Trophoblast cell (in vitro differentiated cells and primary cell): Measurements from ENCODE around the gene RTKN.
A peak's percentile ranks its signal among the peaks of the same experiment; 100 is the strongest.

Source experiments
- DNase-seq, 2 donors: peaks; one replicate each; pipeline ENCODE4 v3.0.0-alpha.2; 2016
- H2AFZ ChIP-seq: 2 replicates; pipeline ENCODE4 v1.6.1; 2013; ENCODE audit warnings: low read length, moderate library complexity, mild to moderate bottlenecking; ENCODE audit not compliant: insufficient read depth, poor library complexity
- H2AK5ac ChIP-seq: 2 replicates; pipeline ENCODE4 v1.6.1; 2013; ENCODE audit warnings: mild to moderate bottlenecking, low read length
- H2BK120ac ChIP-seq: 2 replicates; pipeline ENCODE4 v1.6.1; 2013; ENCODE audit warnings: low read length, mild to moderate bottlenecking, moderate library complexity; ENCODE audit not compliant: insufficient read depth, poor library complexity
- H2BK12ac ChIP-seq: 2 replicates; pipeline ENCODE4 v1.6.1; 2013; ENCODE audit warnings: mild to moderate bottlenecking, low read length, moderate library complexity
- H2BK5ac ChIP-seq: 2 replicates; pipeline ENCODE4 v1.6.1; 2013; ENCODE audit warnings: low read length, low read depth, moderate library complexity, mild to moderate bottlenecking; ENCODE audit not compliant: poor library complexity
- H3K14ac ChIP-seq: 2 replicates; pipeline ENCODE4 v1.6.1; 2013; ENCODE audit warnings: mild to moderate bottlenecking, low read length
- H3K18ac ChIP-seq: 2 replicates; pipeline ENCODE4 v1.6.1; 2013; ENCODE audit warnings: mild to moderate bottlenecking, low read length
- H3K23ac ChIP-seq: 2 replicates; pipeline ENCODE4 v1.6.1; 2013; ENCODE audit warnings: low read length
- H3K27ac ChIP-seq: 2 replicates; pipeline ENCODE4 v1.5.1; 2013; ENCODE audit warnings: low read depth, mild to moderate bottlenecking, inconsistent platforms, low read length, moderate library complexity
- H3K27me3 ChIP-seq: 2 replicates; pipeline ENCODE4 v1.6.1; 2013; ENCODE audit warnings: inconsistent platforms, mild to moderate bottlenecking, low read length, moderate library complexity; ENCODE audit not compliant: insufficient read depth
- H3K36me3 ChIP-seq, 2 experiments: 1 replicate in 1 of 2; 2 replicates in 1 of 2; pipeline ENCODE4 v1.6.1; 2013; ENCODE audit warnings: low read length in 2 of 2, mild to moderate bottlenecking in 2 of 2, moderate library complexity in 1 of 2; ENCODE audit not compliant: insufficient read depth in 2 of 2, control insufficient read depth in 1 of 2
- H3K4ac ChIP-seq: 2 replicates; pipeline ENCODE4 v1.6.1; 2013; ENCODE audit warnings: low read depth, mild to moderate bottlenecking, low read length, moderate library complexity
- H3K4me1 ChIP-seq, 2 experiments: 1 replicate in 1 of 2; 2 replicates in 1 of 2; pipeline ENCODE4 v1.6.1; 2013; ENCODE audit warnings: low read length in 2 of 2, mild to moderate bottlenecking in 2 of 2, moderate library complexity in 1 of 2; ENCODE audit not compliant: insufficient read depth in 2 of 2, control insufficient read depth in 1 of 2
- H3K4me2 ChIP-seq: 2 replicates; pipeline ENCODE4 v1.6.1; 2013; ENCODE audit warnings: inconsistent platforms, mild to moderate bottlenecking, low read length, moderate library complexity
- H3K4me3 ChIP-seq: 2 replicates; pipeline ENCODE4 v1.5.1; 2013; ENCODE audit warnings: mild to moderate bottlenecking, low read depth, low read length, inconsistent platforms
- H3K79me1 ChIP-seq: one replicate; pipeline ENCODE4 v1.6.1; 2013; ENCODE audit warnings: low read length
- H3K79me2 ChIP-seq: 2 replicates; pipeline ENCODE4 v1.6.1; 2013; ENCODE audit warnings: low read length, mild to moderate bottlenecking; ENCODE audit not compliant: control insufficient read depth, insufficient read depth, poor library complexity
- H3K9ac ChIP-seq: 2 replicates; pipeline ENCODE4 v1.6.1; 2013; ENCODE audit warnings: mild to moderate bottlenecking, low read length
- H3K9me3 ChIP-seq: 2 replicates; pipeline ENCODE4 v1.6.1; 2013; ENCODE audit warnings: low read depth, mild to moderate bottlenecking, control low read depth, inconsistent platforms, low read length; ENCODE audit not compliant: insufficient read depth
- H4K12ac ChIP-seq: 2 replicates; pipeline ENCODE4 v1.6.1; 2013; ENCODE audit warnings: low read depth, mild to moderate bottlenecking, low read length, moderate library complexity
- H4K8ac ChIP-seq: 2 replicates; pipeline ENCODE4 v1.6.1; 2013; ENCODE audit warnings: low read depth, mild to moderate bottlenecking, low read length, moderate library complexity
- H4K91ac ChIP-seq: one replicate; pipeline ENCODE4 v1.6.1; 2013; ENCODE audit warnings: low read depth, mild to moderate bottlenecking, low read length, moderate library complexity
- WGBS: extraction: QIAGEN DNeasy Blood & Tissue Kit; methylation state at CpG from one replicate; pipeline ENCODE4 v1.1.7; 2013; ENCODE audit warnings: missing lambda C conversion rate; ENCODE audit not compliant: insufficient read length, insufficient coverage; ENCODE audit errors: extremely low coverage; 5-methylcytosine and 5-hydroxymethylcytosine counted together

Gene RTKN

DNA sequence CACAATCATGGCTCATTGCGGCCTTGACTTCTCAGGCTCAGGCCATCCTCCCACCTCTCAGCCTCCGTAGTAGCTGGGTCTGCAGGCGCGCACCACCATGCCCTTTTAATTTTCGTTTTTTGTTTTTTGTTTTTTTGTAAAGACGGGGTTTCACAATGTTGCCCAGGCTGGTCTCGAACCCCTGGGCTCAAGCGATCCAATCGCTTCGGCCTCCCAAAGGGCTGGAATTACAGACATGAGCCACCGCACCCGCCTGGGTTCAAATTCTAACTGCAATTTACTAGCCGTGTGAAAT lies 49.3 kb downstream of the RTKN start:
- WGBS = no CpG with 5 or more reads among the region's 13 CpGs
- Histone ChIP-seq H3K27me3 (no peaks in the 10 kb centered on the region), H3K9me3 (no peaks in the 10 kb centered on the region)

DNA sequence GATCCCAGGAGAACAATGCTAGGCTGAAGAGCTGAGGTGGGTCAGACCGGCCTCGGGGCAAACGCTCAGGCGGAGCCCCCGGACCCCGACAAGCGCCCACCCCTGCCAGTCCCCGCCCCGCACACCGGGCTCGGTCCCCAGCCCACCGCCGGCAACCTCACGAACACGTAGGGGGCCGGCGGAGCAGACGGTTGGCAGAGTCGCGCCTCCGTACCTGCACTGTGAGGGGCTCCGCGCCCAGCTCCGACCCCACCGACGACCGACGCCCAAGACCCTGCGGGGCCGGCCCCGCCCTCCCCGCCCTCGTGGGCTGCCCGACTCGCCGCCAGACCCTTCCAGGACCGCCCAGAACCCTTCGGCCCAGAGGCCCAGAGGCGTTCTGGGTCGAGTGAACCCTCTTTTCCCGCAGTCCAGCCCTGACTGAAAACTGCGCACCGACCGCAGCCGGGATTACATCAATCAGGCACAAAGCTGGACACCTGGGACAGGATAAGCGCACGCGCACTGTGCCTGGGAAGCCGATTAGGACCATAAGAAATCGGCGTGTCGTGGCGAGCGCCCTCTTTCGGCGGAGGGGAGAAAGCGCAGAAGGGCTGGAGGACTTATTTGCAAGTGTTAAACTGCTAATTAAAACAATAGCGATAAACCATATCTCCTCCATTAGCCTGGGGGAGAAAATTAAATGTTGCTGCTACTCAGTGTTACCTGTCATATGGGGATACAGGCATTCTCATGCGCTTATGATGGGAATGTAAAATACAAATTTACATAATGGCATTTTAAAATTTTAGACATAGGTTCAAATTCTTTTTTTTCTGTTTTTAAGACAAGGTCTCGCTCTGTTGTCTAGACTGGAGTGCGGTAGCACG lies 49.9 kb downstream of the RTKN start:
- Histone ChIP-seq H2AK5ac (peak overlapping the region; percentile 73), H3K79me1 (peaks cover 8% of the 10 kb centered on the region), H3K27me3 (no peaks in the 10 kb centered on the region), H3K18ac (peak overlapping the region; percentile 55), H4K91ac (peak overlapping the region; percentile 86), H2BK12ac (no peak overlapping the region), H3K9ac (peak overlapping the region; percentile 93), H2BK5ac (peak overlapping the region; percentile 98), H2BK120ac (peak overlapping the region; percentile 92), H4K12ac (peak overlapping the region; percentile 57), H3K14ac (peak overlapping the region; percentile 95), H3K9me3 (no peaks in the 10 kb centered on the region), H3K27ac (peak overlapping the region; percentile 53), H3K23ac (no peak overlapping the region), H3K4me2 (peak overlapping the region; percentile 80), H3K4me1 (peaks cover 2 to 3% of the 10 kb centered on the region in 2 experiments), H2AFZ (peak overlapping the region; percentile 96), H3K4me3 (peak overlapping the region; percentile 89), H4K8ac (peak overlapping the region; percentile 95), H3K79me2 (peaks cover 8% of the 10 kb centered on the region), H3K4ac (peak overlapping the region; percentile 93), H3K36me3 (no peaks in the 10 kb centered on the region)
- peak; percentile 88 to 99 for DNase-seq
- WGBS = no CpG with 5 or more reads among the region's 62 CpGs

More for the DNA sequence above, 49.3 kb downstream of the RTKN start:
- Histone ChIP-seq H2BK120ac (no peak overlapping the region), H2BK12ac (no peak overlapping the region), H3K14ac (no peak overlapping the region), H3K79me2 (peaks cover 8% of the 10 kb centered on the region), H4K8ac (peak overlapping the region; percentile 95), H2AFZ (peak overlapping the region; percentile 96), H3K36me3 (no peaks in the 10 kb centered on the region), H4K12ac (no peak overlapping the region), H3K79me1 (peaks cover 8% of the 10 kb centered on the region), H4K91ac (no peak overlapping the region), H3K4me2 (peak overlapping the region; percentile 80), H3K4me1 (peaks cover 2 to 3% of the 10 kb centered on the region in 2 experiments), H2AK5ac (no peak overlapping the region), H3K27ac (no peak overlapping the region), H3K4me3 (no peak overlapping the region), H2BK5ac (no peak overlapping the region), H3K9ac (no peak overlapping the region), H3K4ac (peak overlapping the region; percentile 59), H3K23ac (no peak overlapping the region), H3K18ac (no peak overlapping the region)
- no peak for DNase-seq

DNA sequence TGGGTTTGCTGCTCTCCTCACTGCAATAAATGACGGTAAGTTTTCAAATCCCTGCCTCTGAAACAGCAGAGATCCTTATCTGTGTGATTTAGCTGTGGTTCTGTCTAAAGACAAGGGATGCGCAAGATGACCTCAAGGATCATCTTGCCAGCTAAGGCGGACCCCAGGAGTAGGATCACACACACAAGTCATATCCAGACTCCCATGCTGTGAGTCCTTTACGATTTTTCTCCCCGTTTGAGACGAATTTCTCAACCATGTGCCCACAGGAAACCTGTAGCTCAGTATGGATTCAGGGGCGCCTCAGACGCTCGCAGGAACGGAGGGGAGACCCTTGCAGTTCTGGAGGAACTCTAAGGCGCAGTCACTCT lies 50.5 kb downstream of the RTKN start:
- peak overlapping the region; percentile 92 for H2BK120ac ChIP-seq
- peak overlapping the region; percentile 80 for H3K4me2 ChIP-seq
- H2AFZ ChIP-seq = peak overlapping the region; percentile 79
- DNase-seq = peak in 1 of 2 donors; percentile 17
- peaks cover 8% of the 10 kb centered on the region for H3K79me1 ChIP-seq
- H3K9me3 ChIP-seq = no peaks in the 10 kb centered on the region
- H2BK12ac ChIP-seq = peak overlapping the region; percentile 36
- peak overlapping the region; percentile 73 for H2AK5ac ChIP-seq
- H3K4ac ChIP-seq = peak overlapping the region; percentile 93
- no peak overlapping the region for H2BK5ac ChIP-seq
- H3K23ac ChIP-seq = no peak overlapping the region
- H3K36me3 ChIP-seq = no peaks in the 10 kb centered on the region
- peaks cover 8% of the 10 kb centered on the region for H3K79me2 ChIP-seq
- peak overlapping the region; percentile 55 for H3K18ac ChIP-seq
- peak overlapping the region; percentile 89 for H3K4me3 ChIP-seq
- H3K27ac ChIP-seq = no peak overlapping the region
- H3K14ac ChIP-seq = peak overlapping the region; percentile 95
- peak overlapping the region; percentile 81 for H3K9ac ChIP-seq
- peaks cover 2 to 3% of the 10 kb centered on the region in 2 experiments for H3K4me1 ChIP-seq
- peak overlapping the region; percentile 86 for H4K91ac ChIP-seq
- H4K8ac ChIP-seq = peak overlapping the region; percentile 89
- H4K12ac ChIP-seq = peak overlapping the region; percentile 57
- no CpG with 5 or more reads among the region's 11 CpGs for WGBS
- no peaks in the 10 kb centered on the region for H3K27me3 ChIP-seq

DNA sequence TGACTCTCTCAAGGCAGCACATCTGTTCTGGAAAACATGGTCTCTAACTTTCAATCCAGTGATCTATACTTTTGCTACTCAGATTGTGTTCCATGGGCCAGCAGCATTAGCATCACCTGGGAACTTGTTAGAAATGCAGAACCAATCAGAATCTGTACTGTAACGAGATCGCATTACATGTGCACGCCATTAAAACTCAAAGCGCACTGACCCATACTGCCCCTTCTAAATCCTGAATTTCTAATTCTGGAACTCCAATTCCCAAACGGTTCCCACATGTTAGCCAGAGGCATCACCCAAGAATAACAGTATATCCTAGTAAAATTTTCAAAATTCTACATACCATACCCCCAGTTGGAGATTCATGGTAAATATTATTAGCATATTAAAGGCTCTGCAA lies 51.1 kb downstream of the RTKN start:
- Histone ChIP-seq H3K9ac (no peak overlapping the region), H2BK120ac (no peak overlapping the region), H3K4me1 (peaks cover 2 to 3% of the 10 kb centered on the region in 2 experiments), H3K14ac (no peak overlapping the region), H3K23ac (no peak overlapping the region), H4K12ac (no peak overlapping the region), H3K4ac (peak overlapping the region; percentile 58), H4K8ac (no peak overlapping the region), H2AFZ (no peak overlapping the region), H3K79me2 (peaks cover 8% of the 10 kb centered on the region), H3K27me3 (no peaks in the 10 kb centered on the region), H3K4me3 (no peak overlapping the region), H4K91ac (no peak overlapping the region), H3K9me3 (no peaks in the 10 kb centered on the region), H2AK5ac (no peak overlapping the region), H3K36me3 (no peaks in the 10 kb centered on the region), H2BK12ac (no peak overlapping the region), H3K4me2 (peak overlapping the region; percentile 58), H2BK5ac (no peak overlapping the region), H3K18ac (no peak overlapping the region), H3K27ac (no peak overlapping the region), H3K79me1 (peaks cover 8% of the 10 kb centered on the region)
- WGBS = no CpG with 5 or more reads among the region's 5 CpGs
- no peak for DNase-seq
